ENCODE data around the gene ECI1.

ECI1 gene

DNA sequence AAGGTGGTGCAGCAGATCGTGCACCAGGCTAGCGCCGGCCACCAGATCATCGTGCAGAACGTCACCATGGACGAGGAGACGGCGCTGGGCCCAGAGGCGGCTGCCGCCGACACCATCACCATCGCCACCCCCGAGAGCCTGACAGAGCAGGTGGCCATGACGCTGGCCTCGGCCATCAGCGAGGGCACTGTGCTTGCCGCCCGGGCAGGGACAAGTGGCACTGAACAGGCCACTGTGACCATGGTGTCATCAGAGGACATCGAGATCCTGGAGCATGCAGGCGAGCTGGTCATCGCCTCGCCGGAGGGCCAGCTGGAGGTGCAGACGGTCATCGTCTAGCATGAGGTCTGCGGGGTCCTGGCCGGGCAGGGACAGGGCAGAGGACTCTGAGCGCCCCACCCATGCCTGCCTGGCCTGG lies 16.1 kb downstream of the ECI1 start:
- no peaks in the 10 kb centered on the region for H3K9me3 ChIP-seq (ENCODE audit: control insufficient read depth, low read length)
- H3K9ac ChIP-seq, result no peak overlapping the region
- TF ChIP-seq CTCF (IDR thresholded peaks at IDR 0.05), result no peak
- H3K36me3 ChIP-seq (ENCODE audit: control insufficient read depth, insufficient read depth, low read length), result no peaks in the 10 kb centered on the region
- H3K4me2 ChIP-seq (ENCODE audit: low read length), result no peak overlapping the region
- no peaks in the 10 kb centered on the region for H3K4me1 ChIP-seq
- no peak overlapping the region for H3K4me3 ChIP-seq (ENCODE audit: low read depth, low read length)
- no peak overlapping the region for H3K27ac ChIP-seq
- no peak overlapping the region for H2AFZ ChIP-seq
- no peaks in the 10 kb centered on the region for H3K27me3 ChIP-seq (ENCODE audit: control insufficient read depth, insufficient read depth, low read length)
- H3K79me2 ChIP-seq, result no peaks in the 10 kb centered on the region

DNA sequence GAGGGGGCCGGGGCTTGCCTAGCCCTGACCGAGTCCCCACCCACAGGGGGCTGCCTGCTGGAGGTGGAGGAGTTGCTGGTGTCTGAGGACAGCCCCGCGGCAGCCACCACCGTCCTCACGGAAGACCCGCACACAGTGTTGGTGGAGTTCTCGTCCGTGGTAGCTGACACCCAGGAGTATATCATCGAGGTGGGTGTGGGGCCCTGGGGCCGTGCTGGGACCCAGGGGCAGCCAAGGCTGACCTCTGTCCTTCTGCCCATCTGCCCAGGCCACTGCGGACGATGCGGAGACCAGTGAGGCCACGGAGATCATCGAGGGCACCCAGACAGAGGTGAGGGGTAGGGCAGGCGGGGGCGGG lies 16.6 kb downstream of the ECI1 start:
- Histone ChIP-seq H3K4me3 (ENCODE audit: low read depth, low read length) (no peak overlapping the region), H3K9me3 (ENCODE audit: control insufficient read depth, low read length) (no peaks in the 10 kb centered on the region), H3K36me3 (ENCODE audit: control insufficient read depth, insufficient read depth, low read length) (no peaks in the 10 kb centered on the region), H3K79me2 (no peaks in the 10 kb centered on the region), H3K4me2 (ENCODE audit: low read length) (no peak overlapping the region), H3K27me3 (ENCODE audit: control insufficient read depth, insufficient read depth, low read length) (no peaks in the 10 kb centered on the region), H3K4me1 (no peaks in the 10 kb centered on the region), H3K27ac (no peak overlapping the region), H2AFZ (no peak overlapping the region), H3K9ac (no peak overlapping the region)
- no peak for TF ChIP-seq CTCF (IDR thresholded peaks at IDR 0.05)

DNA sequence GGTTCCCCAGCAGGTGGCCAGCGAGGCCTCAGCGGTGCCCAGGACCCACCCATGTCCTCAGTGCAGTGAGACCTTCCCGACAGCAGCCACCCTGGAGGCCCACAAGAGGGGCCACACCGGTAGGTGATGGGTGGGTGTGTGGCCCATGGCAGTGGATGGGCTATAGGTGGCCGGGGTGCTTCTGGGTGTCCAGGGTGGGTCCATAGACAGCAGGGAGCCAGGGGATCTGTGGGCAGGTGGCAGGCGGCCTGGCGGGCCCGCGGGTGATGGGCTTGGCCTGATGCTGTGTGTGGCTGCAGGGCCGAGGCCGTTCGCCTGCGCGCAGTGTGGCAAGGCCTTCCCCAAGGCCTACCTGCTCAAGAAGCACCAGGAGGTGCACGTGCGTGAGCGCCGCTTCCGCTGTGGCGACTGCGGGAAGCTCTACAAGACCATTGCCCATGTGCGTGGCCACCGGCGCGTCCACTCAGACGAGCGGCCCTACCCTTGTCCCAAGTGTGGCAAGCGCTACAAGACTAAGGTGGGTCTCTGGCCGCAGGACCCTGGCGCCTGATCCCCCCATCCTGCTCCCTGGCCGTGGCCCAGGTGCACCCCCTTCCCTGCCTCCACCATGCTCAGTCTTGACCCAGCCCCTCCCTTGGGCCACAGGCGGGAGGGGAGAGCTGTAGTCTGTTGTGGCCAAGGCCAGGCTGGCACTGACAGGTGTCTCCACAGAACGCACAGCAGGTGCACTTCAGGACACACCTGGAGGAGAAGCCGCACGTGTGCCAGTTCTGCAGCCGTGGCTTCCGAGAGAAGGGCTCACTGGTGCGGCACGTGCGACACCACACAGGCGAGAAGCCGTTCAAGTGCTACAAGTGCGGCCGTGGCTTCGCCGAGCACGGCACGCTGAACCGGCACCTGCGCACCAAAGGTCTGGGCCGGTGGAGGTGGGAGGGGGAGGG lies 17.2 kb downstream of the ECI1 start:
- no peaks in the 10 kb centered on the region for H3K4me1 ChIP-seq
- no peak overlapping the region for H2AFZ ChIP-seq
- no peaks in the 10 kb centered on the region for H3K36me3 ChIP-seq (ENCODE audit: control insufficient read depth, insufficient read depth, low read length)

DNA sequence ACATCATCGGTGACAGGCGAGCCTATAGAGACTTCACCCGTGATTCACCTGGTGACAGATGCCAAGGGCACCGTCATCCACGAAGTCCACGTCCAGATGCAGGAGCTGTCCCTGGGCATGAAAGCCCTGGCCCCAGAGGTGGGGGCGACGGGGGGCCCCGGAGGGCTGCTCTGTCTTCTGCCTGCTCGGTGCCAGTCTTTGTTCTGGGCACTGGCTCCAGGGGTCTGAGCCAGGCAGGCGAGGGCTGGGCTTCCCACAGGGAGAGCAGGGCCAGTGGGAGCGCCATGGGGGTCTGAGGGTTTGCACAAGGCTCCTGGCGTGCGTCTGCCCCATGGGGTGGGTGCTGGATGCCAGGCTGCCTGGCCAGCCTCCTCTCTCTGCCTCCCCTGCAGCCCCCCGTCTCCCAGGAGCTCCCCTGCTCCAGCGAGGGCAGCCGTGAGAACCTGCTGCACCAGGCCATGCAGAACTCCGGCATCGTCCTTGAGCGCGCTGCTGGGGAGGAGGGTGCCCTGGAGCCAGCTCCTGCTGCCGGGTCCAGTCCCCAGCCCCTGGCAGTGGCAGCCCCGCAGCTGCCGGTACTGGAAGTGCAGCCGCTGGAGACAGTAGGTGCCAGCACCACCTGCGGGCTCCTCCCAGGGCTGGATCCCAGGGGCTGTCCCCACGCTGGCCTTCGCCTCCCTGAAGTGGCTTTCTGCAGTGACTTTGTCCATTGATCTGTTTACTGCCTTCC lies 18.2 kb downstream of the ECI1 start:
- no peak overlapping the region for H3K27ac ChIP-seq
- TF ChIP-seq CTCF (IDR thresholded peaks at IDR 0.05), result no peak
- no peaks in the 10 kb centered on the region for H3K27me3 ChIP-seq (ENCODE audit: control insufficient read depth, insufficient read depth, low read length)
- H3K4me3 ChIP-seq (ENCODE audit: low read depth, low read length), result no peak overlapping the region
- H3K79me2 ChIP-seq, result peaks cover under 1% of the 10 kb centered on the region
- no peaks in the 10 kb centered on the region for H3K9me3 ChIP-seq (ENCODE audit: control insufficient read depth, low read length)
- H2AFZ ChIP-seq, result no peak overlapping the region
- H3K4me1 ChIP-seq, result no peaks in the 10 kb centered on the region
- no peak overlapping the region for H3K9ac ChIP-seq
- H3K4me2 ChIP-seq (ENCODE audit: low read length), result no peak overlapping the region
- H3K36me3 ChIP-seq (ENCODE audit: control insufficient read depth, insufficient read depth, low read length), result no peaks in the 10 kb centered on the region

More for the DNA sequence above, 17.2 kb downstream of the ECI1 start:
- H3K79me2 ChIP-seq, result no peaks in the 10 kb centered on the region
- no peaks in the 10 kb centered on the region for H3K27me3 ChIP-seq (ENCODE audit: control insufficient read depth, insufficient read depth, low read length)
- H3K27ac ChIP-seq, result no peak overlapping the region
- H3K9me3 ChIP-seq (ENCODE audit: control insufficient read depth, low read length), result no peaks in the 10 kb centered on the region
- H3K9ac ChIP-seq, result no peak overlapping the region
- no peak overlapping the region for H3K4me3 ChIP-seq (ENCODE audit: low read depth, low read length)
- TF ChIP-seq CTCF (IDR thresholded peaks at IDR 0.05), result no peak
- no peak overlapping the region for H3K4me2 ChIP-seq (ENCODE audit: low read length)
